Stimulated activated CD4-positive, alpha-beta T cell treated with anti-CD3 and anti-CD28 coated beads, Interleukin-1b, Interleukin-23, amount 100 ng/mL, for 1 hour (primary cell): Measurements from ENCODE around the gene SEC63.
"Not testable (repeated sequence)": the region's sequence is repeated elsewhere in the genome, so short reads cannot be mapped to it uniquely, and the experiment has no call there.

Experiments used
- DNase-seq, 2 donors: peaks; one replicate each; pipeline ENCODE4 v3.0.0-alpha.2; 2020; ENCODE audit warnings: low read depth in 2 of 2

The SEC63 gene

GRCh38 chr6:107957909-107958688 lies at the start of gene SEC63:
Gene SEC63, minus strand, starts transcription at chr6:107958208. Its CDS starts 199 bp downstream, at chr6:107958009.
- DNase-seq: peak; percentile 94 to 97

- no peak for DNase-seq
Observed at GRCh38 chr6:108005961-108006360, 48.0 kb upstream of the SEC63 start.

GRCh38 chr6:108004861-108005260 lies 46.9 kb upstream of the SEC63 start:
- DNase-seq: no peak

GRCh38 chr6:108002365-108003221 lies 44.6 kb upstream of the SEC63 start:
- no peak for DNase-seq

GRCh38 chr6:108001696-108002231 lies 43.8 kb upstream of the SEC63 start:
- no peak for DNase-seq

- not testable (repeated sequence) for DNase-seq
Observed at GRCh38 chr6:108000259-108000658, 42.3 kb upstream of the SEC63 start.

GRCh38 chr6:107999341-107999740 lies 41.3 kb upstream of the SEC63 start:
- no peak for DNase-seq

- DNase-seq: no peak
Observed at GRCh38 chr6:107991772-107992550, 34.0 kb upstream of the SEC63 start.

- no peak for DNase-seq
Observed at GRCh38 chr6:107991061-107991460, 33.1 kb upstream of the SEC63 start.

- DNase-seq: not testable (repeated sequence)
Observed at GRCh38 chr6:107990587-107990986, 32.6 kb upstream of the SEC63 start.

GRCh38 chr6:107989166-107990094 lies 31.4 kb upstream of the SEC63 start:
- DNase-seq: no peak

GRCh38 chr6:107988570-107988969 lies 30.6 kb upstream of the SEC63 start:
- DNase-seq: no peak

GRCh38 chr6:107987805-107988204 lies 29.8 kb upstream of the SEC63 start:
- DNase-seq: no peak

- DNase-seq: no peak
Observed at GRCh38 chr6:107985701-107986100, 27.7 kb upstream of the SEC63 start.

GRCh38 chr6:107983811-107984210 lies 25.8 kb upstream of the SEC63 start:
- no peak for DNase-seq

GRCh38 chr6:107982486-107982885 lies 24.5 kb upstream of the SEC63 start:
- DNase-seq: no peak

GRCh38 chr6:107981695-107982094 lies 23.7 kb upstream of the SEC63 start:
- no peak for DNase-seq

- DNase-seq: no peak
Observed at GRCh38 chr6:107977283-107977682, 19.3 kb upstream of the SEC63 start.

- no peak for DNase-seq
Observed at GRCh38 chr6:107976155-107976783, 18.3 kb upstream of the SEC63 start.

GRCh38 chr6:107973594-107973993 lies 15.6 kb upstream of the SEC63 start:
- no peak for DNase-seq
